ENCODE results near the gene HSD17B14. TPM values are rescaled to one million over a fixed set of nuclear protein-coding genes. Genes with fewer than 3 reads are reported as not detected.

The HSD17B14 gene
- total and polyA plus RNA-seq, 2 of the 13 experiments (the other 11 are each of a cell fraction or from before 2014, with no cell fraction given) = 0.58 to 1.2 TPM

DNA sequence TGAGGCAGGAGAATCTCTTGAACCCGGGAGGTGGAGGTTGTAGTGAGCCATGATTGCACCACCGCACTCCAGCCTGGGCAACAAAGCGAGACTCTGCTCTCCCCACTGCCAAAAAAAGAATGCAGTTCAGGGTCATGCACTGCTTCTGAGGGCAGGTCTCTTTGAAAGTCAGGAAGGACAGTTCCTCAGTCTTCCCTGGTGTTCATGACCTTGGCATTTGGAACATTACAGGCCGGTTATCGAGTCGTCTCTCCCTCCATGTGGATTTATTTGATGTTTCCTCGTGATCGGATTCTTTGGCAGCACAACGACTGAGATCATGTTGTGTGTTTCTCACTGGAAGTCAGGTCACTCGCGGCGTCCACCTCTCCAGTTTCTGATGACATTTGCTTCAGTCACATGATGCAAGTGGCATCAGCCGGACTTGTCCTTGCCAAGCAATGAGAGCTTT lies 63.8 kb downstream of the HSD17B14 start (continued):
- TF ChIP-seq, protein P1, sequence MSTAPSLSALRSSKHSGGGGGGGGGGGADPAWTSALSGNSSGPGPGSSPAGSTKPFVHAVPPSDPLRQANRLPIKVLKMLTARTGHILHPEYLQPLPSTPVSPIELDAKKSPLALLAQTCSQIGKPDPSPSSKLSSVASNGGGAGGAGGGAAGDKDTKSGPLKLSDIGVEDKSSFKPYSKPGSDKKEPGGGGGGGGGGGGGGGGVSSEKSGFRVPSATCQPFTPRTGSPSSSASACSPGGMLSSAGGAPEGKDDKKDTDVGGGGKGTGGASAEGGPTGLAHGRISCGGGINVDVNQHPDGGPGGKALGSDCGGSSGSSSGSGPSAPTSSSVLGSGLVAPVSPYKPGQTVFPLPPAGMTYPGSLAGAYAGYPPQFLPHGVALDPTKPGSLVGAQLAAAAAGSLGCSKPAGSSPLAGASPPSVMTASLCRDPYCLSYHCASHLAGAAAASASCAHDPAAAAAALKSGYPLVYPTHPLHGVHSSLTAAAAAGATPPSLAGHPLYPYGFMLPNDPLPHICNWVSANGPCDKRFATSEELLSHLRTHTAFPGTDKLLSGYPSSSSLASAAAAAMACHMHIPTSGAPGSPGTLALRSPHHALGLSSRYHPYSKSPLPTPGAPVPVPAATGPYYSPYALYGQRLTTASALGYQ (CRISPR knock-in tag; IDR thresholded peaks at IDR 0.05) = 0 out of 2 replicates have a peak, but pooled peaks have one; percentile 20
- peak; percentile 98 for TF ChIP-seq SKI (IDR thresholded peaks at IDR 0.05; ENCODE audit: partially characterized antibody)
- TF ChIP-seq, protein P2, sequence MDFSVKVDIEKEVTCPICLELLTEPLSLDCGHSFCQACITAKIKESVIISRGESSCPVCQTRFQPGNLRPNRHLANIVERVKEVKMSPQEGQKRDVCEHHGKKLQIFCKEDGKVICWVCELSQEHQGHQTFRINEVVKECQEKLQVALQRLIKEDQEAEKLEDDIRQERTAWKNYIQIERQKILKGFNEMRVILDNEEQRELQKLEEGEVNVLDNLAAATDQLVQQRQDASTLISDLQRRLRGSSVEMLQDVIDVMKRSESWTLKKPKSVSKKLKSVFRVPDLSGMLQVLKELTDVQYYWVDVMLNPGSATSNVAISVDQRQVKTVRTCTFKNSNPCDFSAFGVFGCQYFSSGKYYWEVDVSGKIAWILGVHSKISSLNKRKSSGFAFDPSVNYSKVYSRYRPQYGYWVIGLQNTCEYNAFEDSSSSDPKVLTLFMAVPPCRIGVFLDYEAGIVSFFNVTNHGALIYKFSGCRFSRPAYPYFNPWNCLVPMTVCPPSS (IDR thresholded peaks at IDR 0.05) = no peak
- peak; percentile 9; the same call in 1 of the 2 replicates for TF ChIP-seq CREB1 (IDR thresholded peaks at IDR 0.05)
- no peak for TF ChIP-seq CREB1 (CRISPR knock-in tag; IDR thresholded peaks at IDR 0.05)
- TF ChIP-seq REPIN1 (CRISPR knock-in tag; IDR thresholded peaks at IDR 0.05; ENCODE audit: borderline replicate concordance, low read depth) = peak; percentile 34; the same call in 1 of the 2 replicates
- TF ChIP-seq, protein P3, sequence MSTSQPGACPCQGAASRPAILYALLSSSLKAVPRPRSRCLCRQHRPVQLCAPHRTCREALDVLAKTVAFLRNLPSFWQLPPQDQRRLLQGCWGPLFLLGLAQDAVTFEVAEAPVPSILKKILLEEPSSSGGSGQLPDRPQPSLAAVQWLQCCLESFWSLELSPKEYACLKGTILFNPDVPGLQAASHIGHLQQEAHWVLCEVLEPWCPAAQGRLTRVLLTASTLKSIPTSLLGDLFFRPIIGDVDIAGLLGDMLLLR (CRISPR knock-in tag; IDR thresholded peaks at IDR 0.05) = no peak
- TF ChIP-seq ZNF12 (CRISPR knock-in tag; IDR thresholded peaks at IDR 0.05) = 0 out of 2 replicates have a peak, but pooled peaks have one; percentile 27
- peak; percentile 50; the same call in 1 of the 2 replicates for TF ChIP-seq ZBTB3 (CRISPR knock-in tag; IDR thresholded peaks at IDR 0.05; ENCODE audit: borderline replicate concordance, low read depth)
- no peak for TF ChIP-seq ZNF598 (CRISPR knock-in tag; IDR thresholded peaks at IDR 0.05; ENCODE audit: borderline replicate concordance)
- no peak for TF ChIP-seq ZNF737 (CRISPR knock-in tag; IDR thresholded peaks at IDR 0.05; ENCODE audit: borderline replicate concordance)
- TF ChIP-seq RNF2 (conservative IDR thresholded peaks at IDR 0.05; ENCODE audit: low read depth) = no peak
- TF ChIP-seq, protein P4, sequence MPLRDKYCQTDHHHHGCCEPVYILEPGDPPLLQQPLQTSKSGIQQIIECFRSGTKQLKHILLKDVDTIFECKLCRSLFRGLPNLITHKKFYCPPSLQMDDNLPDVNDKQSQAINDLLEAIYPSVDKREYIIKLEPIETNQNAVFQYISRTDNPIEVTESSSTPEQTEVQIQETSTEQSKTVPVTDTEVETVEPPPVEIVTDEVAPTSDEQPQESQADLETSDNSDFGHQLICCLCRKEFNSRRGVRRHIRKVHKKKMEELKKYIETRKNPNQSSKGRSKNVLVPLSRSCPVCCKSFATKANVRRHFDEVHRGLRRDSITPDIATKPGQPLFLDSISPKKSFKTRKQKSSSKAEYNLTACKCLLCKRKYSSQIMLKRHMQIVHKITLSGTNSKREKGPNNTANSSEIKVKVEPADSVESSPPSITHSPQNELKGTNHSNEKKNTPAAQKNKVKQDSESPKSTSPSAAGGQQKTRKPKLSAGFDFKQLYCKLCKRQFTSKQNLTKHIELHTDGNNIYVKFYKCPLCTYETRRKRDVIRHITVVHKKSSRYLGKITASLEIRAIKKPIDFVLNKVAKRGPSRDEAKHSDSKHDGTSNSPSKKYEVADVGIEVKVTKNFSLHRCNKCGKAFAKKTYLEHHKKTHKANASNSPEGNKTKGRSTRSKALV (CRISPR knock-in tag; IDR thresholded peaks at IDR 0.05) = no peak
- TF ChIP-seq HOXA7 (CRISPR knock-in tag; IDR thresholded peaks at IDR 0.05) = no peak
- TF ChIP-seq ZSCAN9 (CRISPR knock-in tag; IDR thresholded peaks at IDR 0.05; ENCODE audit: borderline replicate concordance) = no peak
- TF ChIP-seq, protein P5, sequence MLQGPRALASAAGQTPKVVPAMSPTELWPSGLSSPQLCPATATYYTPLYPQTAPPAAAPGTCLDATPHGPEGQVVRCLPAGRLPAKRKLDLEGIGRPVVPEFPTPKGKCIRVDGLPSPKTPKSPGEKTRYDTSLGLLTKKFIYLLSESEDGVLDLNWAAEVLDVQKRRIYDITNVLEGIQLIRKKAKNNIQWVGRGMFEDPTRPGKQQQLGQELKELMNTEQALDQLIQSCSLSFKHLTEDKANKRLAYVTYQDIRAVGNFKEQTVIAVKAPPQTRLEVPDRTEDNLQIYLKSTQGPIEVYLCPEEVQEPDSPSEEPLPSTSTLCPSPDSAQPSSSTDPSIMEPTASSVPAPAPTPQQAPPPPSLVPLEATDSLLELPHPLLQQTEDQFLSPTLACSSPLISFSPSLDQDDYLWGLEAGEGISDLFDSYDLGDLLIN (CRISPR knock-in tag; IDR thresholded peaks at IDR 0.05; ENCODE audit: borderline replicate concordance) = no peak
- TF ChIP-seq, protein P6, sequence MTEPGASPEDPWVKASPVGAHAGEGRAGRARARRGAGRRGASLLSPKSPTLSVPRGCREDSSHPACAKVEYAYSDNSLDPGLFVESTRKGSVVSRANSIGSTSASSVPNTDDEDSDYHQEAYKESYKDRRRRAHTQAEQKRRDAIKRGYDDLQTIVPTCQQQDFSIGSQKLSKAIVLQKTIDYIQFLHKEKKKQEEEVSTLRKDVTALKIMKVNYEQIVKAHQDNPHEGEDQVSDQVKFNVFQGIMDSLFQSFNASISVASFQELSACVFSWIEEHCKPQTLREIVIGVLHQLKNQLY (CRISPR knock-in tag; IDR thresholded peaks at IDR 0.05) = 0 out of 2 replicates have a peak, but pooled peaks have one; percentile 46
- no peak for TF ChIP-seq MAFF (IDR thresholded peaks at IDR 0.05; ENCODE audit: low read depth, low read length)
- TF ChIP-seq, protein P7, sequence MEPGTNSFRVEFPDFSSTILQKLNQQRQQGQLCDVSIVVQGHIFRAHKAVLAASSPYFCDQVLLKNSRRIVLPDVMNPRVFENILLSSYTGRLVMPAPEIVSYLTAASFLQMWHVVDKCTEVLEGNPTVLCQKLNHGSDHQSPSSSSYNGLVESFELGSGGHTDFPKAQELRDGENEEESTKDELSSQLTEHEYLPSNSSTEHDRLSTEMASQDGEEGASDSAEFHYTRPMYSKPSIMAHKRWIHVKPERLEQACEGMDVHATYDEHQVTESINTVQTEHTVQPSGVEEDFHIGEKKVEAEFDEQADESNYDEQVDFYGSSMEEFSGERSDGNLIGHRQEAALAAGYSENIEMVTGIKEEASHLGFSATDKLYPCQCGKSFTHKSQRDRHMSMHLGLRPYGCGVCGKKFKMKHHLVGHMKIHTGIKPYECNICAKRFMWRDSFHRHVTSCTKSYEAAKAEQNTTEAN (CRISPR knock-in tag; conservative IDR thresholded peaks at IDR 0.05) = peak; percentile 50; the same call in 1 of the 2 replicates
- TF ChIP-seq RFX5 (IDR thresholded peaks at IDR 0.05; ENCODE audit: low read depth, low read length) = no peak

Measured in HepG2 (cell line).